GM19463 (cell line): Measurements from ENCODE around the gene ATPAF1.
"Not testable (repeated sequence)": the region's sequence is repeated elsewhere in the genome, so short reads cannot be mapped to it uniquely, and the experiment has no call there.

Experiments
- ATAC-seq: cut with Tn5 transposase; IDR thresholded peaks from one replicate; pipeline ENCODE4 v1.9.1; 2021; ENCODE audit warnings: mild to moderate bottlenecking, moderate library complexity; ENCODE audit not compliant: unreplicated experiment

ATPAF1 gene

GRCh38 chr1:46651152-46651551 is 17.0 kb downstream of the ATPAF1 start:
- ATAC-seq: not testable (repeated sequence)

GRCh38 chr1:46650491-46650890 is 17.7 kb downstream of the ATPAF1 start:
- ATAC-seq: no peak

GRCh38 chr1:46649764-46650163 is 18.4 kb downstream of the ATPAF1 start:
- ATAC-seq: no peak

- ATAC-seq: no peak
These were observed 20.6 kb downstream of the ATPAF1 start for GRCh38 chr1:46647611-46648010.

GRCh38 chr1:46646844-46647243 is 21.3 kb downstream of the ATPAF1 start:
- ATAC-seq: no peak

GRCh38 chr1:46646331-46646730 is 21.8 kb downstream of the ATPAF1 start:
- no peak for ATAC-seq

- no peak for ATAC-seq
These were observed 22.3 kb downstream of the ATPAF1 start for GRCh38 chr1:46645815-46646214.

- ATAC-seq: no peak
These were observed 24.8 kb downstream of the ATPAF1 start for GRCh38 chr1:46643368-46643775.

GRCh38 chr1:46642115-46642680 is 26.0 kb downstream of the ATPAF1 start:
- no peak for ATAC-seq

- ATAC-seq: no peak
These were observed 28.6 kb downstream of the ATPAF1 start for GRCh38 chr1:46639547-46639946.

GRCh38 chr1:46638921-46639320 is 29.2 kb downstream of the ATPAF1 start:
- no peak for ATAC-seq

- no peak for ATAC-seq
These were observed 30.6 kb downstream of the ATPAF1 start for GRCh38 chr1:46637444-46638083.

GRCh38 chr1:46635205-46635604 is 33.0 kb downstream of the ATPAF1 start:
- ATAC-seq: no peak

GRCh38 chr1:46630719-46631118 is 37.4 kb downstream of the ATPAF1 start:
- ATAC-seq: no peak

- ATAC-seq: no peak
These were observed 44.2 kb downstream of the ATPAF1 start for GRCh38 chr1:46623743-46624644.

- no peak for ATAC-seq
These were observed 45.8 kb downstream of the ATPAF1 start for GRCh38 chr1:46622344-46622743.

GRCh38 chr1:46621930-46622329 is 46.2 kb downstream of the ATPAF1 start:
- no peak for ATAC-seq

- ATAC-seq: no peak
These were observed 48.4 kb downstream of the ATPAF1 start for GRCh38 chr1:46619656-46620258.

- ATAC-seq: no peak
These were observed 49.3 kb downstream of the ATPAF1 start for GRCh38 chr1:46618754-46619415.

GRCh38 chr1:46617833-46618232 is 50.3 kb downstream of the ATPAF1 start:
- no peak for ATAC-seq
